A549 (cell line): Measurements from ENCODE around the gene EXOC2. TPM values are rescaled to one million over a fixed set of nuclear protein-coding genes. Genes with fewer than 3 reads are reported as not detected.

ENCODE experiments used
- ATAC-seq, 2 experiments: fragments of 200-7000 bp in 1 of 2; fragments of >200 bp in 1 of 2; cut with Nextera tagmentation in 1 of 2; cut with Tn5 transposase in 1 of 2; 3 replicates each; pipeline versions ENCODE4 v1.8.0 to v1.9.1; 2018 to 2020; ENCODE audit warnings: mild to moderate bottlenecking in 1 of 2, moderate library complexity in 1 of 2
- CTCF ChIA-PET: fragments of 300-600 bp; sonication (Branson Sonifier 250); formaldehyde crosslinking; extraction: SDS; loops from one replicate; lab custom pipeline; 2021; ENCODE audit warnings: antibody characterized with exemption, inconsistent platforms; lab: Yijun Ruan, JAX
- POLR2A ChIA-PET: fragments of 350-600 bp; formaldehyde crosslinking; extraction: SDS; loops from one replicate; lab custom pipeline; 2021; ENCODE audit warnings: antibody characterized with exemption, inconsistent platforms; lab: Yijun Ruan, JAX
- DNase-seq, 2 experiments: peaks; one replicate each; pipeline versions ENCODE4 v3.0.0 to v3.0.0-alpha.2; 2011 to 2016; ENCODE audit warnings: low read depth in 1 of 2, low spot score in 1 of 2
- FAIRE-seq: peaks from 2 replicates; lab custom pipeline; 2011; peaks lifted over from hg19 to GRCh38; lab: Jason Lieb, UNC
- H3K27ac ChIP-seq, 2 experiments: fragments of >200 bp; sonication (Bioruptor Twin); formaldehyde crosslinking; 3 replicates each; pipeline ENCODE4 v1.5.1; 2016 to 2017
- H3K4me1 ChIP-seq: fragments of >200 bp; sonication (Bioruptor Twin); formaldehyde crosslinking; 3 replicates; pipeline ENCODE4 v1.6.1; 2016
- H3K4me2 ChIP-seq: fragments of >200 bp; sonication (Bioruptor Twin); formaldehyde crosslinking; 3 replicates; pipeline ENCODE4 v1.6.1; 2016
- H3K4me3 ChIP-seq: fragments of >200 bp; sonication (Bioruptor Twin); formaldehyde crosslinking; 3 replicates; pipeline ENCODE4 v1.5.1; 2016
- H3K9me3 ChIP-seq: fragments of >200 bp; sonication (Bioruptor Twin); formaldehyde crosslinking; 3 replicates; pipeline ENCODE4 v1.6.1; 2016
- ATOH8 ChIP-seq: fragments of 250-450 bp; sonication (Bioruptor Pico); IDR thresholded peaks from 2 replicates; pipeline ENCODE4 v1.5.0; 2020; ENCODE audit warnings: low read depth, mild to moderate bottlenecking, moderate library complexity
- BCL3 ChIP-seq: fragments of >200 bp; sonication (Bioruptor Twin); formaldehyde crosslinking; IDR thresholded peaks from 3 replicates; pipeline ENCODE4 v1.6.1; 2016
- BHLHE40 ChIP-seq: IDR thresholded peaks from 2 replicates; pipeline ENCODE4 v1.6.1; 2012; ENCODE audit warnings: low read depth, low read length, inconsistent platforms
- CBX2 ChIP-seq: fragments of 200-600 bp; sonication (generic); IDR thresholded peaks from 2 replicates; pipeline ENCODE4 v1.6.1; 2016; ENCODE audit warnings: low read depth, mild to moderate bottlenecking, borderline replicate concordance
- CBX8 ChIP-seq: fragments of 200-600 bp; sonication (generic); IDR thresholded peaks from 2 replicates; pipeline ENCODE4 v1.6.1; 2016
- CTCF ChIP-seq: fragments of >200 bp; sonication (Bioruptor Twin); formaldehyde crosslinking; IDR thresholded peaks from 3 replicates; pipeline ENCODE4 v1.5.1; 2016
- E2F6 ChIP-seq: IDR thresholded peaks from 2 replicates; pipeline ENCODE4 v1.6.1; 2012; ENCODE audit warnings: low read depth, borderline replicate concordance
- GATA3 ChIP-seq: IDR thresholded peaks from 2 replicates; pipeline ENCODE4 v1.6.1; 2012; ENCODE audit warnings: borderline replicate concordance
- HMGXB4 ChIP-seq: fragments of 250-450 bp; sonication (Bioruptor Pico); IDR thresholded peaks from 2 replicates; pipeline ENCODE4 v1.5.0; 2021; ENCODE audit warnings: mild to moderate bottlenecking, moderate library complexity, borderline replicate concordance
- HOXA7 ChIP-seq: fragments of 250-450 bp; sonication (Bioruptor Pico); IDR thresholded peaks from 2 replicates; pipeline ENCODE4 v1.5.0; 2020; ENCODE audit warnings: mild to moderate bottlenecking, moderate library complexity
- HOXB13 ChIP-seq: fragments of 250-450 bp; sonication (Bioruptor Pico); IDR thresholded peaks from 2 replicates; pipeline ENCODE4 v1.5.0; 2020; ENCODE audit warnings: low read depth, mild to moderate bottlenecking, moderate library complexity
- HOXB5 ChIP-seq: fragments of 250-450 bp; sonication (Bioruptor Pico); IDR thresholded peaks from 2 replicates; pipeline ENCODE4 v1.5.0; 2020; ENCODE audit warnings: mild to moderate bottlenecking, moderate library complexity
- JUN ChIP-seq, 2 experiments: fragments of >200 bp; sonication (Bioruptor Twin); formaldehyde crosslinking; IDR thresholded peaks; 2 replicates in 1 of 2; 3 replicates in 1 of 2; pipeline ENCODE4 v1.6.1; 2016 to 2017
- JUNB ChIP-seq: fragments of >200 bp; sonication (Bioruptor Twin); formaldehyde crosslinking; IDR thresholded peaks from 2 replicates; pipeline ENCODE4 v1.6.1; 2016
- KDM5A ChIP-seq: fragments of 200-600 bp; sonication (generic); IDR thresholded peaks from 2 replicates; pipeline ENCODE4 v1.6.1; 2016; ENCODE audit warnings: antibody characterized with exemption, mild to moderate bottlenecking
- MAX ChIP-seq: IDR thresholded peaks from 2 replicates; pipeline ENCODE4 v1.6.1; 2012
- NFE2L2 ChIP-seq: fragments of 150-350 bp; conservative IDR thresholded peaks from 2 replicates; pipeline ENCODE4 v1.6.1; 2014; ENCODE audit warnings: low read length
- PBX3 ChIP-seq: IDR thresholded peaks from 2 replicates; pipeline ENCODE4 v1.6.1; 2012
- PHF8 ChIP-seq: fragments of 200-600 bp; sonication (generic); IDR thresholded peaks from 2 replicates; pipeline ENCODE4 v1.6.1; 2016; ENCODE audit warnings: low read depth, mild to moderate bottlenecking, antibody characterized with exemption, moderate library complexity, borderline replicate concordance
- POLR2A ChIP-seq: IDR thresholded peaks from 2 replicates; pipeline ENCODE4 v1.6.1; 2012; ENCODE audit warnings: mild to moderate bottlenecking, low read length
- RCOR1 ChIP-seq: fragments of 150-350 bp; IDR thresholded peaks from 2 replicates; pipeline ENCODE4 v1.6.1; 2014; ENCODE audit warnings: antibody characterized with exemption, low read length, low read depth
- RFX5 ChIP-seq: fragments of 450-650 bp; IDR thresholded peaks from 2 replicates; pipeline ENCODE4 v1.7.1; 2014; ENCODE audit warnings: antibody characterized with exemption, mild to moderate bottlenecking, moderate library complexity
- SMC3 ChIP-seq: fragments of >200 bp; sonication (Bioruptor Twin); formaldehyde crosslinking; IDR thresholded peaks from 3 replicates; pipeline ENCODE4 v1.6.1; 2018; ENCODE audit warnings: inconsistent platforms
- TFCP2L1 ChIP-seq: fragments of 250-450 bp; sonication (Bioruptor Pico); IDR thresholded peaks from 2 replicates; pipeline ENCODE4 v1.5.0; 2021; ENCODE audit warnings: mild to moderate bottlenecking
- USF2 ChIP-seq: fragments of 450-650 bp; IDR thresholded peaks from 2 replicates; pipeline ENCODE4 v1.6.1; 2014; ENCODE audit warnings: antibody characterized with exemption
- ZNF302 ChIP-seq: fragments of 250-450 bp; sonication (Bioruptor Pico); IDR thresholded peaks from 2 replicates; pipeline ENCODE4 v1.9.0; 2021; ENCODE audit warnings: inconsistent platforms, mild to moderate bottlenecking, moderate library complexity
- WGBS: methylation state at CpG from one replicate; pipeline ENCODE4 v1.1.6; 2017; ENCODE audit errors: missing lambda C conversion rate; 5-methylcytosine and 5-hydroxymethylcytosine counted together
- polyA plus RNA-seq, 4 experiments: library from polyadenylated mRNA; depleted of rRNA in 3 of 4; stranded (reverse); fragments of >200 nt; fragmentation: RNase III in 1 of 4; extraction: RNeasy Plus Mini Kit Qiagen cat#74134 plus additional on column Dnase treatment in 1 of 4; gene quantifications; 2 replicates in 3 of 4; 3 replicates in 1 of 4; pipeline ENCODE4 v1.2.3, GENCODE V29; 2011 to 2017

The EXOC2 gene
- polyA plus RNA-seq, 2 of the 4 experiments (the other 2 are of a cell fraction), result 13.3 to 22.9 TPM

- TF ChIP-seq USF2, result no peak
- no peak for TF ChIP-seq POLR2A
Measured at GRCh38 chr6:731924-732323, 39.0 kb upstream of the EXOC2 start (continued).

GRCh38 chr6:729606-730320, 36.8 kb upstream of the EXOC2 start:
- ChIA-PET CTCF (interaction anchor here (0.9 to 1.2 kb wide), 2 partner anchors 8 to 139 kb away, joined by 3 to 4 read pairs; no protein-coding TSS in a partner anchor), POLR2A (no interaction called here)
- no peak overlapping the region for H3K4me2 ChIP-seq
- 30% methylated on average over 10 of the region's 10 CpGs for WGBS
- TF ChIP-seq PBX3 (no peak), E2F6 (no peak), HOXB13 (CRISPR knock-in tag) (no peak), KDM5A (no peak), PHF8 (no peak), HOXB5 (CRISPR knock-in tag) (no peak), BCL3 (no peak), RCOR1 (no peak)
- FAIRE-seq, result no peak
- no peak for DNase-seq
- H3K4me3 ChIP-seq, result no peak overlapping the region
- H3K27ac ChIP-seq, result no peak overlapping the region
- no peaks in the 10 kb centered on the region for H3K9me3 ChIP-seq
- no peak; a peak in 1 of 6 replicates for ATAC-seq
- no peaks in the 10 kb centered on the region for H3K4me1 ChIP-seq

GRCh38 chr6:727856-728255, 34.9 kb upstream of the EXOC2 start:
- TF ChIP-seq MAX, result no peak
- no peak for TF ChIP-seq E2F6
- TF ChIP-seq ZNF302 (CRISPR knock-in tag), result no peak
- no peak for TF ChIP-seq CTCF
- no peak for TF ChIP-seq HMGXB4
- TF ChIP-seq TFCP2L1 (CRISPR knock-in tag), result no peak
- no peak for TF ChIP-seq BHLHE40
- no peak for TF ChIP-seq JUN (IDR thresholded peaks at IDR 0.05)
- no peak for TF ChIP-seq CBX8
- TF ChIP-seq SMC3, result no peak
- no peak for TF ChIP-seq GATA3
- no peak for TF ChIP-seq JUNB
- TF ChIP-seq NFE2L2, result no peak
- TF ChIP-seq CBX2, result no peak
- TF ChIP-seq RFX5, result no peak
- no peak for TF ChIP-seq HOXA7
- TF ChIP-seq ATOH8 (CRISPR knock-in tag), result no peak
- Histone ChIP-seq H3K4me1 (no peaks in the 10 kb centered on the region), H3K4me2 (no peak overlapping the region), H3K27ac (no peak overlapping the region), H3K4me3 (no peak overlapping the region), H3K9me3 (no peaks in the 10 kb centered on the region)
- ATAC-seq (no peak), FAIRE-seq (no peak), DNase-seq (no peak)
- ChIA-PET POLR2A (no interaction called here), CTCF (interaction anchor here (0.8 kb wide), 1 partner anchor 70 kb away, joined by 3 read pairs; no protein-coding TSS in a partner anchor)
- 43% methylated on average over 3 of the region's 3 CpGs for WGBS
